ENCODE data around the gene TCF4.

DNA sequence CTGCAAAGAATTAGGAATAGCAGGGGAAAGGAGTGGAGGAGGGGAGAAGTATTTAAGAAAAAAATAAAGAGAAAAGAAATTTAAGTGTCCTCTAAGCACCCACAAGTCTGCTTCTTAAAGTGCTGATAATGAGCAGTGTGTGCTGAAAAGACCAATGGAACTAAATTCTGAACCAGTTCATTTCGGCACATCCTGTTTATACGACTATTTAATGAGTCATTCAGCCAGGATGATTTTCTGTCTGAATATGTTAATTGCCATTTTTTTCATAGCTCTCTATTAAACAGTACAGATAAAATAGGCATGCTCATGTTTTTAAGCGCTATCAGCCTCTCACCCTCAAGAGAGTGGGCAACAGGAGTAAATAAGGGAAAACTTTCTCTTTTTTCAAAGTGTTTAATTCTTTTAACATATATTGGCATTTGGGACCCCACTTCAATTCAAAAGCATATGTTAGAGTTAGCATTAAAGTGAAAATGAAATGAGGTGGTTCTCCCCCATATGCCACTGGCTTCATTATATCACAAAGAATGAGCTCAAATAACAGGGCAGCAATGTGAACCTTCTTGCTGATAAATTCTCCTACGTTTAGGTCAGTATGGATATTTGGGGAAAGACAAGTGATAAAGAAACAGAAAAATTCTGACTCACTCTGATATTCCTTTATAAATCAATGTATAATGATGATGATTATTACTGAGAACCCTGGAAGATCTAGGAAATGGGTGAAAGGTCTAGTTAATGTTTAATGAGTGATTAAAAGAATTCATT lies 87.5 kb downstream of the TCF4 start:
- no peak for TF ChIP-seq POLR2AphosphoS5 (IDR thresholded peaks at IDR 0.05; ENCODE audit: low read depth, low read length)
- TF ChIP-seq PAX5 (IDR thresholded peaks at IDR 0.05; ENCODE audit: insufficient read depth, low read length, severe bottlenecking) = no peak
